H9 (cell line): ENCODE data around the gene DEPDC1B. TPM values are rescaled to one million over a fixed set of nuclear protein-coding genes. Genes with fewer than 3 reads are reported as not detected.
A peak's percentile ranks its signal among the peaks of the same experiment; 100 is the strongest.

Experiments
- DNase-seq: peaks from one replicate; pipeline ENCODE4 v3.0.0-alpha.2; 2017
- H2AFZ ChIP-seq: one replicate; pipeline ENCODE4 v1.6.1; 2013; ENCODE audit warnings: mild to moderate bottlenecking, low read length, control low read depth, moderate library complexity
- H2AK5ac ChIP-seq: 2 replicates; pipeline ENCODE4 v1.6.1; 2013; ENCODE audit warnings: low read length, control low read depth, mixed read lengths; ENCODE audit not compliant: insufficient read length
- H2BK120ac ChIP-seq: one replicate; pipeline ENCODE4 v1.6.1; 2013; ENCODE audit warnings: low read depth, mild to moderate bottlenecking, low read length, control low read depth, inconsistent platforms; ENCODE audit not compliant: poor library complexity, severe bottlenecking
- H2BK12ac ChIP-seq: 2 replicates; pipeline ENCODE4 v1.6.1; 2013; ENCODE audit warnings: low read length, control low read depth, mixed read lengths, low read depth; ENCODE audit not compliant: insufficient read length
- H2BK15ac ChIP-seq: 2 replicates; pipeline ENCODE4 v1.6.1; 2013; ENCODE audit warnings: low read depth, low read length, control low read depth
- H2BK20ac ChIP-seq: one replicate; pipeline ENCODE4 v1.6.1; 2013; ENCODE audit warnings: low read depth, mild to moderate bottlenecking, low read length, control low read depth, inconsistent platforms; ENCODE audit not compliant: poor library complexity, severe bottlenecking
- H2BK5ac ChIP-seq: 2 replicates; pipeline ENCODE4 v1.6.1; 2013; ENCODE audit warnings: low read length, control low read depth, mixed read lengths; ENCODE audit not compliant: insufficient read length
- H3K14ac ChIP-seq: 2 replicates; pipeline ENCODE4 v1.6.1; 2013; ENCODE audit warnings: low read length, control low read depth; ENCODE audit not compliant: insufficient read depth
- H3K18ac ChIP-seq: 2 replicates; pipeline ENCODE4 v1.6.1; 2013; ENCODE audit warnings: low read depth, mild to moderate bottlenecking, mixed read lengths, low read length, control low read depth; ENCODE audit not compliant: insufficient read length
- H3K23ac ChIP-seq: 2 replicates; pipeline ENCODE4 v1.6.1; 2013; ENCODE audit warnings: low read length, control low read depth, mixed read lengths, low read depth; ENCODE audit not compliant: insufficient read length
- H3K23me2 ChIP-seq: 2 replicates; pipeline ENCODE4 v1.6.1; 2013; ENCODE audit warnings: low read depth, mild to moderate bottlenecking, mixed read lengths, low read length, control low read depth; ENCODE audit not compliant: insufficient read length, poor library complexity, severe bottlenecking
- H3K27ac ChIP-seq: 2 replicates; pipeline ENCODE4 v1.5.1; 2013; ENCODE audit warnings: low read length, control low read depth, mixed read lengths, low read depth; ENCODE audit not compliant: insufficient read length
- H3K27me3 ChIP-seq: 2 replicates; pipeline ENCODE4 v1.6.1; 2013; ENCODE audit warnings: low read length, control low read depth, inconsistent platforms; ENCODE audit not compliant: insufficient read depth
- H3K4ac ChIP-seq: 2 replicates; pipeline ENCODE4 v1.6.1; 2013; ENCODE audit warnings: low read depth, mild to moderate bottlenecking, control low read depth, inconsistent platforms, low read length, moderate library complexity
- H3K4me1 ChIP-seq: 2 replicates; pipeline ENCODE4 v1.6.1; 2013; ENCODE audit warnings: low read length, control low read depth, inconsistent platforms; ENCODE audit not compliant: insufficient read depth
- H3K4me2 ChIP-seq: 2 replicates; pipeline ENCODE4 v1.6.1; 2013; ENCODE audit warnings: low read length, control low read depth, mixed read lengths; ENCODE audit not compliant: insufficient read length, insufficient read depth
- H3K56ac ChIP-seq: 2 replicates; pipeline ENCODE4 v1.6.1; 2013; ENCODE audit warnings: low read depth, mild to moderate bottlenecking, mixed read lengths, low read length, control low read depth; ENCODE audit not compliant: insufficient read length
- H3K79me1 ChIP-seq: 2 replicates; pipeline ENCODE4 v1.6.1; 2013; ENCODE audit warnings: low read depth, mild to moderate bottlenecking, moderate library complexity, low read length, control low read depth, inconsistent platforms; ENCODE audit not compliant: insufficient read depth, poor library complexity, severe bottlenecking
- H3K79me2 ChIP-seq: 2 replicates; pipeline ENCODE4 v1.6.1; 2013; ENCODE audit warnings: low read length, control low read depth, inconsistent platforms; ENCODE audit not compliant: insufficient read depth
- H3K9ac ChIP-seq: 2 replicates; pipeline ENCODE4 v1.6.1; 2013; ENCODE audit warnings: low read length, control low read depth, mixed read lengths; ENCODE audit not compliant: insufficient read length; ENCODE audit errors: extremely low read depth
- H3K9me3 ChIP-seq: one replicate; pipeline ENCODE4 v1.6.1; 2013; ENCODE audit warnings: low read depth, low read length, inconsistent platforms; ENCODE audit not compliant: control insufficient read depth
- H3T11ph ChIP-seq: one replicate; pipeline ENCODE4 v1.6.1; 2013; ENCODE audit warnings: mild to moderate bottlenecking, low read length, control low read depth, inconsistent platforms
- H4K20me1 ChIP-seq: one replicate; pipeline ENCODE4 v1.6.1; 2013; ENCODE audit not compliant: control insufficient read depth, insufficient read length, insufficient read depth
- H4K5ac ChIP-seq: 2 replicates; pipeline ENCODE4 v1.6.1; 2013; ENCODE audit warnings: low read depth, mild to moderate bottlenecking, mixed read lengths, low read length, control low read depth; ENCODE audit not compliant: insufficient read length
- H4K8ac ChIP-seq: replicated peaks from 2 replicates; pipeline ENCODE4 v1.6.1; 2013; ENCODE audit warnings: low read length, control low read depth, mixed read lengths, low read depth; ENCODE audit not compliant: insufficient read length
- H4K91ac ChIP-seq: 2 replicates; pipeline ENCODE4 v1.6.1; 2013; ENCODE audit warnings: low read depth, mild to moderate bottlenecking, moderate library complexity, mixed read lengths, low read length, control low read depth; ENCODE audit not compliant: insufficient read length
- H3K27ac Mint-ChIP-seq, 3 experiments: 2 replicates in 2 of 3; 3 replicates in 1 of 3; pipeline ENCODE4 v1.8.0; 2020 to 2021; ENCODE audit warnings: mixed read lengths in 3 of 3, mild to moderate bottlenecking in 1 of 3, moderate library complexity in 1 of 3
- H3K27me3 Mint-ChIP-seq: 2 replicates; pipeline ENCODE4 v1.8.0; 2021; ENCODE audit warnings: low read depth, mild to moderate bottlenecking, moderate library complexity, mixed read lengths
- H3K36me3 Mint-ChIP-seq, 3 experiments: 2 replicates in 2 of 3; 3 replicates in 1 of 3; pipeline ENCODE4 v1.8.0; 2020 to 2021; ENCODE audit warnings: low read depth in 3 of 3, mixed read lengths in 3 of 3; ENCODE audit not compliant: insufficient read depth in 1 of 3
- H3K4me1 Mint-ChIP-seq, 2 experiments: 2 replicates each; pipeline ENCODE4 v1.8.0; 2020; ENCODE audit warnings: mixed read lengths in 2 of 2
- H3K4me3 Mint-ChIP-seq, 2 experiments: 2 replicates in 1 of 2; 3 replicates in 1 of 2; pipeline ENCODE4 v1.8.0; 2020 to 2021; ENCODE audit warnings: mild to moderate bottlenecking in 2 of 2, mixed read lengths in 2 of 2, moderate library complexity in 1 of 2
- H3K9me3 Mint-ChIP-seq, 2 experiments: 2 replicates in 1 of 2; 3 replicates in 1 of 2; pipeline ENCODE4 v1.8.0; 2020; ENCODE audit warnings: mild to moderate bottlenecking in 2 of 2, mixed read lengths in 2 of 2, moderate library complexity in 1 of 2
- WGBS: extraction: QIAGEN DNeasy Blood & Tissue Kit; methylation state at CpG from one replicate; pipeline ENCODE4 v1.1.7; 2013; ENCODE audit warnings: missing lambda C conversion rate, low lambda C conversion rate, mixed read lengths; ENCODE audit not compliant: insufficient read length; ENCODE audit errors: extremely low coverage; 5-methylcytosine and 5-hydroxymethylcytosine counted together
- total RNA-seq: library from RNA; stranded (reverse); gene quantifications from 2 replicates; pipeline ENCODE4 v1.2.1, GENCODE V29; 2021
- TF ChIP-seq, protein P1 (sequence below): fragments of 200-600 bp; sonication (generic); conservative IDR thresholded peaks from 3 replicates; pipeline ENCODE4 v1.8.0; 2021; ENCODE audit warnings: antibody characterized with exemption, mild to moderate bottlenecking

Gene DEPDC1B
- total RNA-seq, 1 experiment from 2014 or later, result 49.0 TPM

DNA sequence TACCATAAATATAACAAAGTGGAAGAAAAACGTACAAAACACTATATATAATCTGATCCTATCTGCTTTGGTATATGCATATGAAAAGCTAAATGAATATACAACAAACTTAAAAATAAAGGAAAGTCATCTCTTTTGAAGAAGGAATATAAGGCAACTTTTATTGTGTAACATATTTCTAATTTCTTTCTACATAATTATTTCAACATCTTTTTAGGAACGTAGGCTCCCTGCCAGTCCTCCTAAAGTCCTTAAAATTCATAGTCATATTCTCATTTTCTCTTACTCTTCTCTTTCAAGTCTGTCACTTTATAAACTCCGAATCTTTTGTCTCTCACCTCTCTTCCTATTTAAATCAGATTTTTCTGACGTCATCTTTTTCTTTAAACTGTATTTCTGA is 9.6 kb downstream of the DEPDC1B start:
- Histone ChIP-seq H3K79me1 (peaks cover 2% of the 10 kb centered on the region), H3K9ac (no peak overlapping the region), H3K4ac (no peak overlapping the region), H3K4me2 (no peak overlapping the region), H4K5ac (no peak overlapping the region), H2BK5ac (no peak overlapping the region), H3K27ac (no peak overlapping the region), H3K14ac (no peak overlapping the region), H2BK20ac (no peak overlapping the region), H3K18ac (no peak overlapping the region), H3K56ac (no peak overlapping the region), H2AK5ac (no peak overlapping the region), H2BK120ac (no peak overlapping the region), H4K20me1 (no peaks in the 10 kb centered on the region), H2BK12ac (no peak overlapping the region), H3T11ph (no peak overlapping the region), H3K27me3 (no peaks in the 10 kb centered on the region), H3K23ac (no peak overlapping the region), H4K8ac (no peak overlapping the region), H2AFZ (no peak overlapping the region), H3K79me2 (peaks cover 19% of the 10 kb centered on the region; the same call in 1 of the 2 replicates), H3K23me2 (no peaks in the 10 kb centered on the region), H4K91ac (no peak overlapping the region), H2BK15ac (no peak overlapping the region), H3K9me3 (no peaks in the 10 kb centered on the region), H3K4me1 (no peaks in the 10 kb centered on the region)
- peaks cover 19 to 37% (median 31%) of the 10 kb centered on the region in 3 experiments for H3K36me3 Mint-ChIP-seq
- H3K27ac Mint-ChIP-seq, result peak overlapping the region in 2 of 3 experiments; percentile 41 to 44; a peak in 2 of 7 replicates
- H3K4me1 Mint-ChIP-seq, result peaks cover 7 to 9% of the 10 kb centered on the region in 2 experiments
- H3K4me3 Mint-ChIP-seq, result no peak overlapping the region
- peaks cover 4 to 5% of the 10 kb centered on the region in 2 experiments; a peak in 3 of 5 replicates for H3K9me3 Mint-ChIP-seq
- TF ChIP-seq, protein P1, sequence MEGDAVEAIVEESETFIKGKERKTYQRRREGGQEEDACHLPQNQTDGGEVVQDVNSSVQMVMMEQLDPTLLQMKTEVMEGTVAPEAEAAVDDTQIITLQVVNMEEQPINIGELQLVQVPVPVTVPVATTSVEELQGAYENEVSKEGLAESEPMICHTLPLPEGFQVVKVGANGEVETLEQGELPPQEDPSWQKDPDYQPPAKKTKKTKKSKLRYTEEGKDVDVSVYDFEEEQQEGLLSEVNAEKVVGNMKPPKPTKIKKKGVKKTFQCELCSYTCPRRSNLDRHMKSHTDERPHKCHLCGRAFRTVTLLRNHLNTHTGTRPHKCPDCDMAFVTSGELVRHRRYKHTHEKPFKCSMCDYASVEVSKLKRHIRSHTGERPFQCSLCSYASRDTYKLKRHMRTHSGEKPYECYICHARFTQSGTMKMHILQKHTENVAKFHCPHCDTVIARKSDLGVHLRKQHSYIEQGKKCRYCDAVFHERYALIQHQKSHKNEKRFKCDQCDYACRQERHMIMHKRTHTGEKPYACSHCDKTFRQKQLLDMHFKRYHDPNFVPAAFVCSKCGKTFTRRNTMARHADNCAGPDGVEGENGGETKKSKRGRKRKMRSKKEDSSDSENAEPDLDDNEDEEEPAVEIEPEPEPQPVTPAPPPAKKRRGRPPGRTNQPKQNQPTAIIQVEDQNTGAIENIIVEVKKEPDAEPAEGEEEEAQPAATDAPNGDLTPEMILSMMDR, result no peak
- no peak for DNase-seq
- no peaks in the 10 kb centered on the region for H3K27me3 Mint-ChIP-seq
- no CpG with 5 or more reads among the region's 4 CpGs for WGBS
